Measurements from ENCODE around the gene CYSTM1.

GRCh38 chr5:140168371-140168770, 6.6 kb upstream of the CYSTM1 start:
- TF ChIP-seq CTCF (conservative IDR thresholded peaks at IDR 0.05; ENCODE audit: low read length): no peak
- TF ChIP-seq EZH2phosphoT487 (IDR thresholded peaks at IDR 0.05; ENCODE audit: borderline replicate concordance, low read depth, low read length): no peak
